ENCODE data around the gene HTRA1.

The HTRA1 gene

DNA sequence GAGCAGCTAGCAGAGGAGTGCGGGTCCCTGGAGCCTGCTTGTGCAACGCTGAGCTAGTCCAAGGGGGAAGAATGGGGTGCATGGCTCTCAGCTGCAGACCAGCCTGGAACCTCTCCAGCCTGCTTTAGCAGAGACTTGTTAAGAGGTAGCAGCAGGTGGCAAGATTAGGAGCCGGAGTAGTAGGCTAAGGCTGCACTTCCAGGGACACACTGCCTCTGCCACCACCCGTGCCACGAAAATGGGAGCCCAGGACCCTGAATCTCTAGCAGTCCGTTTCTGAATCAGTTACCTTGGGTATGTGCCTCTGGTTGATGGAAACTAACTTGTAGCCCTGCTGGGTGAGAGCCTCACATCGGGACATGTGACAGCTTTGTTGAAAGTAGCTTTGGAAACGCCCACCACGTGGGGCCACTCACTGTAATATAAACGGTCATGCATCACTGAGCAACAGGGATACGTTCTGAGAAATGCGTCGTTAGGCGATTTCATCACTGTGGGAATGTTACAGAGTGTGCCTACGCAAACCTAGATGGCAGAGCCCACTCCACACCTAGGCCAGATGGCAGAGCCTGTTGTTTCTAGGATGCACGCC, 25.9 kb downstream of the HTRA1 start:
- no peaks in the 10 kb centered on the region for H3K36me3 Mint-ChIP-seq (ENCODE audit: low read depth)
- no peak overlapping the region for H3K4me3 Mint-ChIP-seq
- H3K27ac Mint-ChIP-seq: no peak overlapping the region

DNA sequence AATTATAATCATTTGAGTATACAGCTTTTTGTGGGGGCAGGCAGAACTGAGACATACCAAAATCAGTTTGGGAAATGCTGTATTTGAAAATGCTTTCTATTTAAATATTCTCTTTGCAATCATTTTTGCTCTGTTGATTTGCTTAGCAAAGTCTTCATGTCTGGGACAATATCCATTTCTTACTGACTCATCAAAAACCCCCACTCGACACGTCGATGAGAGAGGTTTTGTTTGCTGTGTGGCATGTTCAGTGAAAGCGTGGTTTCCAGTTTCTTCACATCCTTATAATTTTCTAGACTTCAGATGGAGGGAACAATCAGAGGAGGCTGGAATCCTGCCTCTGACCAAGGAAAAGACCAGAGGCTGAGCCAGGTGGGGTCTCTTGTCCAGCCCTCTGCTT, 28.9 kb downstream of the HTRA1 start:
- H3K4me1 Mint-ChIP-seq (ENCODE audit: low read depth): peaks cover 9% of the 10 kb centered on the region
- H3K27me3 Mint-ChIP-seq (ENCODE audit: low read depth): peaks cover 4% of the 10 kb centered on the region
- H3K27ac Mint-ChIP-seq: no peak overlapping the region
- no peak for DNase-seq (ENCODE audit: low spot score)
- H3K9me3 Mint-ChIP-seq: no peaks in the 10 kb centered on the region
- no peak overlapping the region for H3K4me3 Mint-ChIP-seq
- no peaks in the 10 kb centered on the region for H3K36me3 Mint-ChIP-seq (ENCODE audit: low read depth)

More for the DNA sequence above, 25.9 kb downstream of the HTRA1 start:
- peaks cover 9% of the 10 kb centered on the region for H3K4me1 Mint-ChIP-seq (ENCODE audit: low read depth)
- no peak for DNase-seq (ENCODE audit: low spot score)
- peaks cover 11% of the 10 kb centered on the region for H3K27me3 Mint-ChIP-seq (ENCODE audit: low read depth)
- H3K9me3 Mint-ChIP-seq: no peaks in the 10 kb centered on the region

DNA sequence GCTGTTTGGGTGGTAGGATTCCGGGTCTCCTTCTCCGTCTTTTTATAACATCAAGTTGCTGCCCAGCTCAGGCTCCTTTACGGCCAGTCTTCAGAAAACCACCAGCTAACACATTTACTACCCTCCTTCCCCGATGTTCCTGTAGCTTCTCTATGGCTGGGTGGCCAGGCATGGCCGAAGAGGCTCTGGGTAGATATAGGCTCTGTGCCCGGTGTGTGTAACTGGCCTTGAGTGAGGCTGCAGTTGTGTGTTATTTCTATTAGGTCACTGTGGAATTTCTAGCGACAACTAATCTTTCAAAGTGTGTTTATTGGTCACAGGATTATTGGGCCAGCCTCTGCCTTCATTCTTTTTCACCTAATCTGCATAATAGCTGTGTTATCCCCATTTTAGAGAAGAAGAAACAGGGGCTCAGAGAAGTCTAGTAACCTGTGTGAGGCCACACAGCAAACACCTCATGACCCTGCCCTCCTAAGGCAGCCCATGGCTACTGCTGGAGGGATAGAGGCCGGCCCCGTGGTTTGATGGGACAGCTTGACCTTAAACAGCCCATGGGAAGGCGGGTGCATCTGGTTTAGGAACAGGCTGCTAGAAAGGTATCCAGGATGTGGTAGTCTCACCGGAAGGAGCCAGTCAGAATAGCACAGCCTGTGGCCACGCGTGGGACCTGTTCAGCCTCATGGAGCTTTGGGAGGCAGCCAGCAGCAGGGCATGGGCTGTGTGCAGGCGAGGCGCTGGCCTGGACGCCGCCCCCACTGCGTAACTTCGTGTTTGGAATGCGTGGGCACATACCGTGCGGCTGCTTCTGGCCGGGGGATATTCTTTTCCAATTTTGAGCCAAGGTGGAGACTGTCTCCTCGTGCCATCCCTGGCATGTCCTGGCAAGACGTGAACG, 29.7 kb downstream of the HTRA1 start:
- H3K9me3 Mint-ChIP-seq: no peaks in the 10 kb centered on the region
- peaks cover 7% of the 10 kb centered on the region for H3K27me3 Mint-ChIP-seq (ENCODE audit: low read depth)
- no peak overlapping the region for H3K27ac Mint-ChIP-seq
- peak overlapping the region; percentile 27 for H3K4me3 Mint-ChIP-seq
- peak; percentile 27 for DNase-seq (ENCODE audit: low spot score)
- H3K36me3 Mint-ChIP-seq (ENCODE audit: low read depth): no peaks in the 10 kb centered on the region
- peaks cover 12% of the 10 kb centered on the region for H3K4me1 Mint-ChIP-seq (ENCODE audit: low read depth)

DNA sequence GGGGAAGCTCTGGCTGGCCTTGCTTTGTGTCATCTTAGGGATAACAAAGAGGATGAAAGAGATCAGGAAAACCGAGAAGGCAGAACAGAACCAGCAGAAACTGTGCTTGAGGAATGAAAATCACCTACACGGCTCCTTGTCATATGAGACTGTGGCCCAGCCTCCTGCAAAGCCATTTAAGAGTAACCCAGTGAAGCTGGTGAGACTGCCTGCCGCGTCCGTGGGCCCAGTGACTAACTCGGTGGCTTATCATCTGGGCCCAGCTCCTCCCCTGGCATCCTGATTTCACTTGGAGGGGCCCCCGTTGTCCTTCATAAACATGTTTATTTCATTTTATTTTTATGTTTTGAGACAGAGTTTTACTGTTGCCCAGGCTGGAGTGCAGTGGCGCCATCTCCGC, 30.7 kb downstream of the HTRA1 start:
- no peak for DNase-seq (ENCODE audit: low spot score)
- Mint-ChIP-seq H3K27me3 (ENCODE audit: low read depth) (peaks cover 10% of the 10 kb centered on the region), H3K4me1 (ENCODE audit: low read depth) (peaks cover 16% of the 10 kb centered on the region), H3K27ac (no peak overlapping the region), H3K4me3 (no peak overlapping the region), H3K36me3 (ENCODE audit: low read depth) (no peaks in the 10 kb centered on the region), H3K9me3 (no peaks in the 10 kb centered on the region)

DNA sequence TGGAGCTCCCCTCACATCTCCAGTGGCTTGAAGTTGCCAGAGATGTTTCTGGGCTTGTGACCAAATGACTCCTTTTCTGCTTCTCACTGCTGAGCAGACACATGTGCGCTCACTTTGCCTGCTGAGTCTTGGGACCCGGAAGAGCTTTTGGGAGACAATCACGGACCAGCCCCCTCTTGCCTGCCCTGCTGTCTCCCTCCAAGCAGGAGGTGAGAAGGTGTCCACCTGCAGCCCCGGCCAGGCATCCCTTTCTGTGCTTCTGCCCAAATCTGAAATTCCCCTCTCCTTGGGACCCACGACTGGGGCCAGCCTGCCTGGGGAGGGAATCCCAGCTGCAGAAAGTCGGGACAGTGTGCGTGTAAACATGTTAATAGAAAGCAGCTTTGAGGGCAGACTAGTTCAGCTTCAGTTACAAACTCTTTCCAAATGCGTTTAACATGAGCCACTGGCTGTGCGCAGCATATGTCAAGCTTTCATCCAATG, 31.7 kb downstream of the HTRA1 start:
- peaks cover 11% of the 10 kb centered on the region for H3K27me3 Mint-ChIP-seq (ENCODE audit: low read depth)
- H3K4me3 Mint-ChIP-seq: no peak overlapping the region
- no peaks in the 10 kb centered on the region for H3K36me3 Mint-ChIP-seq (ENCODE audit: low read depth)
- no peak for DNase-seq (ENCODE audit: low spot score)
- peaks cover 16% of the 10 kb centered on the region for H3K4me1 Mint-ChIP-seq (ENCODE audit: low read depth)
- no peak overlapping the region for H3K27ac Mint-ChIP-seq
- no peaks in the 10 kb centered on the region for H3K9me3 Mint-ChIP-seq

DNA sequence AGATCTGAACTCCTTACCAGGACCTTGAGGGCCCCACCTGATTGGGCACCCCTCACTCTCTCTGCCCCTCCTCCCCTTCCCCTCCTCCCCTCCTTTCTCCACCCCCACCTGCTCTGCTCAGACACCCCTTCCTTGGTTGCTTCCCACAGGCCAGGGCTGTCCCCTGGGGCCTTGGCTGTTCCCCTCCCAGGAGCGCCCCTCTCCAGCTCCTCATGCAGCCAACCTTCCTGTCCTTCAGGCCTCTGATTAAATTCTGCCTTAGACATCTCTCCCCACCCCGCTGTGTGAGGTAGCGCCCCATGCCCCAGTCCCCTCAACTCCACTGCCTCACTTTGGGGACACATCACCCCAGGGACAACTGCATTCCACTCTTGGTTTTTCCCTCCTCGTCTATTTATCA, 32.4 kb downstream of the HTRA1 start:
- no peaks in the 10 kb centered on the region for H3K9me3 Mint-ChIP-seq
- no peak overlapping the region for H3K27ac Mint-ChIP-seq

DNA sequence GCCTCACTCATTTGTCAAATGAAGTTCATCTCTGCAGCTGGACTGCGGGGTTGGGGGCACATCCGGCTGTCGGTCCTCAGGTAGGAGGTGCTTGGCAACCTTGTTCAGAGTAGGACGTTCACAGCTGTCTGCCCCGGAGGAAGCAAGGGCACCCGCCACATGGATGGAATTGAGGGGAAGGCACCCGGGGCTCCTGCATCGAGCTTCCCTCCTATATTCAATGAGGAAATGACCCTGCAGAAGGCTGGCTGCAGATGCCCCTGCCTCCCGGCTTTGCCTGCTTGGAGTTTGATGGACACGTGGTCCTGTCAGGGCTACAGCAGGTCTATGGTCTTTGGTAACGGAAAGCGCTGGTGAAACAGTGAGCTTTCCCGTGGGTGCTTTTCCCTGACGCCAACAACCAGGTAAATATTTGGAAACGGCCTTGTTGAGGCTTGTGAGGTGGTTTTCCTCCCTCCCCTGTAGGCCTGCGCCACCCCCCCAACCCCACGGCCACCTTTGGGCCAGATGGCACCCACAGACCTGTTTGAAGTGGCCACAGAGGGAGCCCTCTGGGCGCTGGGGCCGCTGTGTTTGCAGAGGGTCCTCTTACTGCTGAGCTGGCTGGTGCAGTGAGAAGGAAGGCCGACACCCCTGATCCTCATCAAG, 32.9 kb downstream of the HTRA1 start:
- no peak for DNase-seq (ENCODE audit: low spot score)
- peaks cover 13% of the 10 kb centered on the region for H3K27me3 Mint-ChIP-seq (ENCODE audit: low read depth)

More for the DNA sequence above, 32.4 kb downstream of the HTRA1 start:
- Mint-ChIP-seq H3K27me3 (ENCODE audit: low read depth) (peaks cover 17% of the 10 kb centered on the region), H3K4me1 (ENCODE audit: low read depth) (peaks cover 16% of the 10 kb centered on the region), H3K4me3 (no peak overlapping the region), H3K36me3 (ENCODE audit: low read depth) (no peaks in the 10 kb centered on the region)
- no peak for DNase-seq (ENCODE audit: low spot score)

DNA sequence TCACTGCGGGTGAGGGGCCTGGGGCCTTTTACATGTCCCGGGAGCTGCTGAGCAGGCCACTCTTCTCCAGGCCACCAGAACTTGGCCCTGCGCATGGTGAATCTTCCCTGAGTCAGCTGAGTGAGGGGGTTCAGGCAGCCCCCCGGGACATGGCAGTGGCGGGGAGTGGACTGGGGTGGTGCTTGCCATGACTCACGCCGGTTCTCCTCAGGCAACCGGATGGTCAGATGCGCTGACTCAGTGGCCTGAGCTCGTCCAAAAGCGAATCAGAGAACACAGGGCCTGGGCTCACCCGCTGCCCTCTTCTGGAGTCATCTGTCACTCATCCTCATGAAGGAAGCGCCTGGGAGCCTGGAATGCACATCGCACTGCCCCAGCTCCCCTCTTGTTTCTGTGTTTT, 33.5 kb downstream of the HTRA1 start:
- Mint-ChIP-seq H3K4me3 (no peak overlapping the region), H3K4me1 (ENCODE audit: low read depth) (peaks cover 16% of the 10 kb centered on the region), H3K36me3 (ENCODE audit: low read depth) (no peaks in the 10 kb centered on the region), H3K27ac (no peak overlapping the region), H3K27me3 (ENCODE audit: low read depth) (peaks cover 13% of the 10 kb centered on the region), H3K9me3 (no peaks in the 10 kb centered on the region)
- no peak for DNase-seq (ENCODE audit: low spot score)

More for the DNA sequence above, 32.9 kb downstream of the HTRA1 start:
- H3K4me3 Mint-ChIP-seq: no peak overlapping the region
- peaks cover 16% of the 10 kb centered on the region for H3K4me1 Mint-ChIP-seq (ENCODE audit: low read depth)
- no peak overlapping the region for H3K27ac Mint-ChIP-seq
- H3K9me3 Mint-ChIP-seq: no peaks in the 10 kb centered on the region
- H3K36me3 Mint-ChIP-seq (ENCODE audit: low read depth): no peaks in the 10 kb centered on the region

DNA sequence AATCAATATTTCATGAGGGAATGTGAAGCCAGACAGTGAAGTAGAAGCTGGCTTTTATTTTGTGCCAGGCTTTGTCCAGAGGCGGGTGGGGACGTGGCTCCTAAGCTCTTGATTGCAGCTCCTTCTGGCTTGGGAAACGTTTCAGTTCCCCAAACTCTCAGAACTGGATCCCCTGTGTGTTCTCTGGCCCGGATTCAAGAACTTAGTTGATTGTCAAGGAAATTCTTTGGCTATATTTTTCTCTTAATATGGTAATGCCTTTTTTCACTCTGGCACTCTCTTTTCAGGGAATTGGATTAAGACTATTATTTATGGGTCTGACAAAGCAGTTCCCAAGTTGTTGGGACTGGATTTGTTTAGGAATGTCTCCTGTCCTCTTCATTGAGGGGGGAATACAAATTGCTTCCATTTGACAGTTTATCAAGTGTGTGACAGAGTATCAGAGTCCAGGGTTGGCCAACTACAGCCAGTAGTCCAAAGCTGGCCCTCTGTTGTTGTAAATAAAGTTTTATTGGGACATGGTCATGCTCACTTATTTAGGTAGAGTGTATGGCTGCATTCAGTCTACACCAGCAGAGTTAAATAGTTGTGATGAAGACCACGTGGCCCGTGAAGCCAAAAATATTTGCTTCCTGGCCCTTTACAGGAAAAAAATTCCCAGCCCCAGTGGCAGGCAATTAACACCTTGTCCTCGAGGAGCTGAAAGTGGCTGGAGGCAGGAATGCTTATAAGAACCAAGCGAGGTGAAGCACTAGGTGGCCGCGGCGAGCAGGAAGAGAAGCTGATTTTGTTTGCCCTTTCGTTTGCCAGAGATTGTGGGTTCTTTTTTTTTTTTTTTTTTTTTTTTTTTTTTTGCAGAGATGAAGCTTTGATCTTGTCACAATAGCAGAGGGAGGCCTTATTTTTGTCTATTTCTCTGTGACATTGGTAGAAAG, 34.3 kb downstream of the HTRA1 start:
- Mint-ChIP-seq H3K4me3 (peak overlapping the region; percentile 11), H3K27me3 (ENCODE audit: low read depth) (peaks cover 13% of the 10 kb centered on the region), H3K36me3 (ENCODE audit: low read depth) (no peaks in the 10 kb centered on the region), H3K9me3 (no peaks in the 10 kb centered on the region), H3K27ac (no peak overlapping the region), H3K4me1 (ENCODE audit: low read depth) (peaks cover 16% of the 10 kb centered on the region)
- no peak for DNase-seq (ENCODE audit: low spot score)

DNA sequence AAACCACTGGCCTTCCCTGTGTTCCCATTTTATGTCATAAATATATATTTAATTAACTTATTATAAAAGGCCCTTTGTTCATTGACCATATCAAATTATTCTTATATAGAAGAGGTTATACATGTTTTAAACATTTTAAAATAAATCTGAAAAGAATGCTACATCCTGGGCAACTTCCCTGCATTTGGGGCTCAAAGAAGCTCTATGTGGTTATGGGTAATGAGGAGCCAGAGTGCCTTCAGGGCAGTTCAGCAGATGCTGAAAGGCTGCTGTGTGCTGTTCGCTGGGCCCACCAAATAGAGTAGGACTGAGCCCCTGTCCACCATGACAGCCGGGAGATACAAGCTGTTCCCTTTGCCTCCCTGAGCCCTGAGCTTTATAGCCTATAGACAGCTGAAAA, 35.9 kb downstream of the HTRA1 start:
- H3K36me3 Mint-ChIP-seq (ENCODE audit: low read depth): no peaks in the 10 kb centered on the region
- no peak overlapping the region for H3K4me3 Mint-ChIP-seq
- H3K9me3 Mint-ChIP-seq: no peaks in the 10 kb centered on the region
- peaks cover 13% of the 10 kb centered on the region for H3K27me3 Mint-ChIP-seq (ENCODE audit: low read depth)
- DNase-seq (ENCODE audit: low spot score): no peak
- H3K4me1 Mint-ChIP-seq (ENCODE audit: low read depth): peaks cover 6% of the 10 kb centered on the region
- no peak overlapping the region for H3K27ac Mint-ChIP-seq

DNA sequence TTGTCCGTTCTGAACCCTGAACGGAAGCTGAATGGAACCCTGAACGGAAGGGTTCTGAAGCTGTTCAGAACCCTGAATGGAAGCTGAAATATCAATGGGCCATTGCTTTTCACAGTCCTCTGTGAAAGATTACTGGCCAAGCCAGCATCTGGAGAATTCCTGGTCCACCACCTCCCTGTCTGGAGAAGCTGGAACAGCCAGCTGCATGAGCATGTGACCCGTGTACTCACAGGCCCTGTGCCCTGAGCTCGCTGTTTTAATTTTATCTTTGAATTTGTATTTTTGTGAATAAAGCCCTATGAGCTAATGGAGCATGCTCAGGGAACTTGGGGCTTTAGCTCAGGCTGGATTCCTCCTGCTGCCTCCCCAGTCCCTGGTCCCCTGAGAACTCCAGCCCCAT, 37.2 kb downstream of the HTRA1 start:
- DNase-seq (ENCODE audit: low spot score): no peak
- H3K4me1 Mint-ChIP-seq (ENCODE audit: low read depth): peaks cover 6% of the 10 kb centered on the region
- H3K36me3 Mint-ChIP-seq (ENCODE audit: low read depth): no peaks in the 10 kb centered on the region
- no peaks in the 10 kb centered on the region for H3K9me3 Mint-ChIP-seq
- H3K4me3 Mint-ChIP-seq: no peak overlapping the region
- H3K27ac Mint-ChIP-seq: no peak overlapping the region
- H3K27me3 Mint-ChIP-seq (ENCODE audit: low read depth): peaks cover 13% of the 10 kb centered on the region

DNA sequence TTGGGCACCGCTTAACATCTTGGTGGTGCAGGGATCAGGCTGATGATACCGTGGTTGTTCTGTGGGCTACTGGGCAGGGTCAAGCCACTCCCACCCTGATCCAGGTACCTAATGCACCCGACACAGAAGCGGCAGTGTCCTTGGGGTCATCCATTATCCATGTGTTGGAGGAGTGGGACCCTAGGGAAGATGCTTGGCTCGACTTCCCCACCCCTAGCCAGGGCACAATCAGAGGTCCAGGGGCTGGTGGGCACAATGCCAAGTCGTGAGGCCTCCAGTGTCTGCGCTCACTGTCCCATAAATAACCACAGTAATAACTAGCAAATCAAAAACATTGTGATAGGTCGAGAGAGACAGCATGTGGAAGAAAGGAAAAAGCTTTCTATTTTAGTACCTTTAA, 37.7 kb downstream of the HTRA1 start:
- Mint-ChIP-seq H3K9me3 (no peaks in the 10 kb centered on the region), H3K27me3 (ENCODE audit: low read depth) (peaks cover 13% of the 10 kb centered on the region), H3K36me3 (ENCODE audit: low read depth) (no peaks in the 10 kb centered on the region), H3K4me3 (no peak overlapping the region), H3K4me1 (ENCODE audit: low read depth) (peaks cover 6% of the 10 kb centered on the region), H3K27ac (no peak overlapping the region)
- DNase-seq (ENCODE audit: low spot score): no peak

DNA sequence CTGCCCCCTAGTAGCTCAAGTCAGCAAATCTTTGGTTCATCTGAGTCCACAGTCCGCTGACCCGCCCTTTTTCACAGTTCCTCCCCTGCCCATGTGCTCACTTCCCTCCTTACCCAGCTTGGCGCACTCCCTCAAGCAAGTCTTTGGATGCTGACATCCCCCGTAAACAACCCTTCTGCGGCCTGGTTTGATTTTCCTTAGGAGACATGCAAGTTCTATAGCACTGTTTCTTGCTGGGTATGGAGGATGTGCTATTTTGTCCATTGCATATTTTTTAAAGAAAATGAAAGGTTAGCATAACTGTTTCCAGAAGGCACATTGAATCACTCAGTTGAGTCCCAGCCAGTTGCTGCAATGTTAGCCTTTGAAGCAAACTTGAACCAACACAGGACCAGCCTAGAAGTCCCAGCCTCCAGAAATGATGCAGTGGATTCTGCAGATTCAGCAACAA, 38.2 kb downstream of the HTRA1 start:
- Mint-ChIP-seq H3K9me3 (no peaks in the 10 kb centered on the region), H3K27me3 (ENCODE audit: low read depth) (peaks cover 13% of the 10 kb centered on the region), H3K36me3 (ENCODE audit: low read depth) (no peaks in the 10 kb centered on the region), H3K4me1 (ENCODE audit: low read depth) (peaks cover 6% of the 10 kb centered on the region), H3K4me3 (no peak overlapping the region), H3K27ac (no peak overlapping the region)
- DNase-seq (ENCODE audit: low spot score): no peak

Measured in T-helper 2 cell treated with Interferon-gamma antibody and Interleukin-4, amounts not matched to agents 5 μg/mL and 100 μg/mL, for 36 hours (primary cell).